CD4-positive, CD25-positive, alpha-beta regulatory T cell (primary cell): ENCODE measurements around the gene EML4. TPM values are rescaled to one million over a fixed set of nuclear protein-coding genes. Genes with fewer than 3 reads are reported as not detected.
A peak's percentile ranks its signal among the peaks of the same experiment; 100 is the strongest.
"Not testable (repeated sequence)": the region's sequence is repeated elsewhere in the genome, so short reads cannot be mapped to it uniquely, and the experiment has no call there.

Source experiments
- ATAC-seq, 2 donors: fragments of 150-1000 bp; cut with Tn5 transposase; one replicate each; pipeline ENCODE4 v1.10.0; 2021; ENCODE audit warnings: low read depth in 2 of 2, moderate number of reproducible peaks in 2 of 2, moderate library complexity in 1 of 2
- DNase-seq, 3 donors: peaks; one replicate each; pipeline versions ENCODE4 v3.0.0 to v3.0.0-alpha.2; 2012 to 2022; ENCODE audit warnings: mixed read lengths in 1 of 3
- H3K27ac ChIP-seq: one replicate; pipeline ENCODE4 v1.7.0; 2013; ENCODE audit warnings: mild to moderate bottlenecking, low read length; ENCODE audit not compliant: insufficient read depth, poor library complexity, severe bottlenecking
- H3K27me3 ChIP-seq: one replicate; pipeline ENCODE4 v1.7.0; 2013; ENCODE audit warnings: low read length; ENCODE audit not compliant: control insufficient read depth, insufficient read depth
- H3K36me3 ChIP-seq: one replicate; pipeline ENCODE4 v1.7.0; 2013; ENCODE audit warnings: mild to moderate bottlenecking, low read length, moderate library complexity; ENCODE audit not compliant: control insufficient read depth, insufficient read depth
- H3K4me1 ChIP-seq: 2 replicates; pipeline ENCODE4 v1.7.0; 2013; ENCODE audit warnings: mild to moderate bottlenecking, low read length; ENCODE audit not compliant: insufficient read depth, control insufficient read depth, poor library complexity, severe bottlenecking
- H3K4me3 ChIP-seq: one replicate; pipeline ENCODE4 v1.7.0; 2013; ENCODE audit warnings: low read depth, mild to moderate bottlenecking, low read length, moderate library complexity
- H3K9me3 ChIP-seq, 2 experiments: 1 replicate in 1 of 2; 2 replicates in 1 of 2; pipeline ENCODE4 v1.7.0; 2013; ENCODE audit warnings: low read length in 2 of 2, mild to moderate bottlenecking in 1 of 2, moderate library complexity in 1 of 2; ENCODE audit not compliant: control insufficient read depth in 2 of 2
- H3K27ac Mint-ChIP-seq, 3 donors: one replicate each; pipeline ENCODE4 v1.8.0; 2020 to 2022; ENCODE audit warnings: mild to moderate bottlenecking in 3 of 3, mixed read lengths in 3 of 3, moderate library complexity in 2 of 3
- H3K27me3 Mint-ChIP-seq: one replicate; pipeline ENCODE4 v1.8.0; 2022; ENCODE audit warnings: mild to moderate bottlenecking, mixed read lengths
- H3K36me3 Mint-ChIP-seq: one replicate; pipeline ENCODE4 v1.8.0; 2020; ENCODE audit warnings: mixed read lengths
- H3K4me1 Mint-ChIP-seq, 4 donors: one replicate each; pipeline ENCODE4 v1.8.0; 2020 to 2022; ENCODE audit warnings: mixed read lengths in 4 of 4, mild to moderate bottlenecking in 1 of 4
- H3K4me3 Mint-ChIP-seq, 4 donors: one replicate each; pipeline ENCODE4 v1.8.0; 2020 to 2022; ENCODE audit warnings: mild to moderate bottlenecking in 4 of 4, mixed read lengths in 4 of 4, moderate library complexity in 3 of 4
- H3K9me3 Mint-ChIP-seq, 7 donors: one replicate each; pipeline ENCODE4 v1.8.0; 2020 to 2022; ENCODE audit warnings: mixed read lengths in 7 of 7, mild to moderate bottlenecking in 3 of 7, moderate library complexity in 2 of 7
- polyA plus RNA-seq, 4 donors: library from polyadenylated mRNA; unstranded; fragments of 300-500 nt; fragmentation: Illumina TruSeq; gene quantifications; one replicate each; pipeline ENCODE4 v1.2.3, GENCODE V29; 2021
- total RNA-seq: library from RNA; stranded (reverse); gene quantifications from one replicate; pipeline ENCODE4 v1.2.3, GENCODE V29; 2022

EML4 gene
- total and polyA plus RNA-seq, 5 donors from 2014 or later, result 83.7 to 293 (median 90.1) TPM

GRCh38 chr2:42168459-42169099 is 574 bp upstream of the EML4 start:
- H3K36me3 ChIP-seq, result no peaks in the 10 kb centered on the region
- DNase-seq, result no peak
- H3K9me3 ChIP-seq, result no peaks in the 10 kb centered on the region
- H3K27ac ChIP-seq, result peak overlapping the region; percentile 92
- peaks cover 30% of the 10 kb centered on the region for H3K4me1 ChIP-seq
- Mint-ChIP-seq H3K4me3 (peak overlapping the region in 1 of 4 donors; percentile 84), H3K36me3 (no peaks in the 10 kb centered on the region), H3K27ac (peak overlapping the region in 1 of 3 donors; percentile 8), H3K9me3 (no peaks in the 10 kb centered on the region), H3K27me3 (no peaks in the 10 kb centered on the region), H3K4me1 (peaks cover 6 to 39% (median 19%) of the 10 kb centered on the region in 4 donors)
- H3K4me3 ChIP-seq, result peak overlapping the region; percentile 10
- no peaks in the 10 kb centered on the region for H3K27me3 ChIP-seq
- ATAC-seq, result no peak

DNA sequence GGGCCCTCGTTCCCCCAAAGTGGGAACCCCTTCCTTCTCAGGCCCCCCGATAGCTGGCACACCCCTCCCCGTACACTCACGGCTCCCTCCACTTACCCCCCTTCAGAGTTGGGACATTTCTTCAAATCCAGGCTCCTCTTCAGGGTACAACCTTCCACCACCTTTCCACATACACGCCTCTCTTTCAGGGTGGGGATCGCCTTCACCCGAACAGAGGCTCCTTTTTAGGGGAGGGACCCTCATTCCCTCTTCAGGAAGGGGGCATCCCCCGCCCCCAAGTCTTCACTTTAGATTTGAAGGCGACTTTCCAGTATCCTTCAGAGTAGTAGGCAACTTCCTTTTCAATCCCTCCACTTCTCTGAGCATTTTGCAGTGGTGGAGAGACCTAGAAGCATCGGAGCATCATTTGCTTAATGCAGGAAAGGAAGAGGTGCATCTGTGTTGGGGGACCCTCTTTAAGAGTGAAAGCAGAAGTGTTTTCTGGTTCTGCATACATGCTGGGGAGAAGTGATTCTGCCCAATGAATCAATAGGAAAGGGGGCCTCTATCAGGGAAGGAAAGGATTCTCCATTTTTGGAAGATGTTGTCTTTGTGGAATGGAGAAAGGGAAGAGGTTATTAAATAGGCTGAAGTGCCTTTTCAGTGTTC is 845 bp downstream of the EML4 start:
- H3K4me1 Mint-ChIP-seq, result peaks cover 6 to 41% (median 19%) of the 10 kb centered on the region in 4 donors
- ATAC-seq (peak in 1 of 2 donors; percentile 9), DNase-seq (peak; percentile 11 to 56 (median 34))
- no peaks in the 10 kb centered on the region for H3K36me3 Mint-ChIP-seq
- H3K4me3 Mint-ChIP-seq, result no peak overlapping the region
- H3K36me3 ChIP-seq, result no peaks in the 10 kb centered on the region
- no peaks in the 10 kb centered on the region for H3K27me3 Mint-ChIP-seq
- H3K9me3 ChIP-seq, result no peaks in the 10 kb centered on the region
- H3K27ac Mint-ChIP-seq, result no peak overlapping the region
- no peaks in the 10 kb centered on the region for H3K27me3 ChIP-seq
- H3K9me3 Mint-ChIP-seq, result no peaks in the 10 kb centered on the region
- H3K27ac ChIP-seq, result peak overlapping the region; percentile 92
- H3K4me3 ChIP-seq, result peak overlapping the region; percentile 99
- H3K4me1 ChIP-seq, result peaks cover 45% of the 10 kb centered on the region

GRCh38 chr2:42170619-42171395 is 1.7 kb downstream of the EML4 start:
- Histone ChIP-seq H3K4me3 (peak overlapping the region; percentile 99), H3K36me3 (no peaks in the 10 kb centered on the region), H3K27me3 (no peaks in the 10 kb centered on the region), H3K4me1 (peaks cover 53% of the 10 kb centered on the region), H3K27ac (peak overlapping the region; percentile 92), H3K9me3 (no peaks in the 10 kb centered on the region)
- no peak overlapping the region for H3K27ac Mint-ChIP-seq
- H3K27me3 Mint-ChIP-seq, result no peaks in the 10 kb centered on the region
- no peak overlapping the region for H3K4me3 Mint-ChIP-seq
- H3K9me3 Mint-ChIP-seq, result no peaks in the 10 kb centered on the region
- no peak for ATAC-seq
- H3K4me1 Mint-ChIP-seq, result peaks cover 11 to 45% (median 15%) of the 10 kb centered on the region in 4 donors
- peaks cover under 1% of the 10 kb centered on the region for H3K36me3 Mint-ChIP-seq
- peak in 1 of 3 donors; percentile 15 for DNase-seq

GRCh38 chr2:42171396-42171980 is 2.3 kb downstream of the EML4 start:
- peaks cover 59% of the 10 kb centered on the region for H3K4me1 ChIP-seq
- H3K27ac Mint-ChIP-seq, result no peak overlapping the region
- H3K27ac ChIP-seq, result peak overlapping the region; percentile 92
- no peak overlapping the region for H3K4me3 Mint-ChIP-seq
- no peaks in the 10 kb centered on the region for H3K9me3 Mint-ChIP-seq
- H3K4me3 ChIP-seq, result peak overlapping the region; percentile 99
- no peaks in the 10 kb centered on the region for H3K36me3 ChIP-seq
- H3K4me1 Mint-ChIP-seq, result peaks cover 18 to 52% (median 22%) of the 10 kb centered on the region in 4 donors
- DNase-seq, result peak in 2 of 3 donors; percentile 45 to 71
- ATAC-seq, result no peak
- H3K36me3 Mint-ChIP-seq, result peaks cover 7% of the 10 kb centered on the region
- H3K27me3 ChIP-seq, result no peaks in the 10 kb centered on the region
- no peaks in the 10 kb centered on the region for H3K27me3 Mint-ChIP-seq
- H3K9me3 ChIP-seq, result no peaks in the 10 kb centered on the region

DNA sequence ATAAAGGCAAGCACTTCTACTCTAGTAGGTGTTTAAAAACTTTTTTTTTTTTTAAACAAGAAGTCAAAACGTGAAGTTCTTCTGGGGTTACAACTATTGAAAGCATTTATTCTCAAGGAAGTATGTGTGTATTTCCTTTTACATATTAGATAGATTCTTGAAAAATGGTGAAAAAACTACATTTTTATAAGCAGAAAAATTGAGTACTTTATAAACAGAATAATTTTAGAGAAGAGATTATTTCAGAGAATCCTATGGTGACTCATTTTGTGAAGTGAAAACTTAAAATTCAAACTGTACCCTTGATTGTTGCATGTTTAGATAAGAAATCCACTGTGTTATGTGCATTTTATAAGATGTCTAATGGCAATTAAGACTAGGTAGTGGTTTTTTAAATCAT is 2.9 kb downstream of the EML4 start:
- H3K4me3 Mint-ChIP-seq, result no peak overlapping the region
- H3K27ac Mint-ChIP-seq, result peak overlapping the region in 1 of 3 donors; percentile 31
- peaks cover 19 to 56% (median 25%) of the 10 kb centered on the region in 4 donors for H3K4me1 Mint-ChIP-seq
- H3K9me3 Mint-ChIP-seq, result no peaks in the 10 kb centered on the region
- Histone ChIP-seq H3K36me3 (no peaks in the 10 kb centered on the region), H3K9me3 (no peaks in the 10 kb centered on the region), H3K4me3 (peak overlapping the region; percentile 99), H3K27me3 (no peaks in the 10 kb centered on the region), H3K27ac (peak overlapping the region; percentile 92), H3K4me1 (peaks cover 65% of the 10 kb centered on the region)
- H3K36me3 Mint-ChIP-seq, result peaks cover 8% of the 10 kb centered on the region
- no peaks in the 10 kb centered on the region for H3K27me3 Mint-ChIP-seq
- ATAC-seq (no peak), DNase-seq (no peak)

GRCh38 chr2:42172566-42172965 is 3.4 kb downstream of the EML4 start:
- Mint-ChIP-seq H3K4me3 (no peak overlapping the region), H3K27ac (peak overlapping the region in 1 of 3 donors; percentile 31), H3K4me1 (peaks cover 21 to 59% (median 30%) of the 10 kb centered on the region in 4 donors), H3K27me3 (no peaks in the 10 kb centered on the region), H3K9me3 (peaks cover 0 to under 1% (median 0%) of the 10 kb centered on the region in 7 donors), H3K36me3 (peaks cover 9% of the 10 kb centered on the region)
- ATAC-seq (no peak), DNase-seq (no peak)
- H3K27ac ChIP-seq, result peak overlapping the region; percentile 92
- peaks cover 68% of the 10 kb centered on the region for H3K4me1 ChIP-seq
- H3K36me3 ChIP-seq, result no peaks in the 10 kb centered on the region
- no peaks in the 10 kb centered on the region for H3K9me3 ChIP-seq
- H3K4me3 ChIP-seq, result peak overlapping the region; percentile 99
- no peaks in the 10 kb centered on the region for H3K27me3 ChIP-seq

DNA sequence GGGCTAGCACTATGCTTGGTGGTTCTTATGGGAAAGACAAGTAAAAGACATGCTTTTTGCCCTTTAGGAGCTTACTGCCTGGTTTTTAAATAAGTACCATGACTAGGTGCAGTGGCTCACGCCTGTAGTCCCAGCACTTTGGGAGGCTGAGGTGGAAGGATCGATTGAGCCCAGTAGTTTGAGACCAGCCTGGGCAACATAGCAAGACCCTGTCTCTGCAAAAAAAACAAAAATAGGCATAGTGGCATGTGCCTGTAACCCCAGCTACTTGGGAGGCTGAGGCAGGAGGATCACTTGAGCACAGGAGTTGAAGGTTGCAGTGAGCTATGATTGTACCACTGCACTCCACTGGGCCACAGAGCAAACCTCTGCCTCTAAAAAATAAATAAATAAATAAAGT is 4.3 kb downstream of the EML4 start:
- H3K9me3 Mint-ChIP-seq, H3K4me3 Mint-ChIP-seq, H3K9me3 ChIP-seq, H3K36me3 ChIP-seq, DNase-seq, H3K27me3 Mint-ChIP-seq, H3K27me3 ChIP-seq, ATAC-seq: not testable (repeated sequence)
- Histone ChIP-seq H3K4me1 (peaks cover 77% of the 10 kb centered on the region), H3K4me3 (peak overlapping the region; percentile 99), H3K27ac (peak overlapping the region; percentile 92)
- peaks cover 17% of the 10 kb centered on the region for H3K36me3 Mint-ChIP-seq
- peaks cover 27 to 63% (median 37%) of the 10 kb centered on the region in 4 donors for H3K4me1 Mint-ChIP-seq
- H3K27ac Mint-ChIP-seq, result peak overlapping the region in 2 of 3 donors; percentile 31 to 93
